H7 (cell line): ENCODE results near the gene EFCAB6. TPM values are rescaled to one million over a fixed set of nuclear protein-coding genes. Genes with fewer than 3 reads are reported as not detected.

Source experiments
- DNase-seq: peaks from one replicate; pipeline ENCODE4 v3.0.0; 2012
- H3K27me3 ChIP-seq: 2 replicates; pipeline ENCODE4 v1.6.0; 2011; ENCODE audit warnings: mild to moderate bottlenecking, low read length; ENCODE audit not compliant: control insufficient read depth, insufficient read depth
- H3K36me3 ChIP-seq: replicated peaks from 2 replicates; pipeline ENCODE4 v1.5.1; 2011; ENCODE audit warnings: low read length; ENCODE audit not compliant: control insufficient read depth, insufficient read depth
- H3K4me3 ChIP-seq: 2 replicates; pipeline ENCODE4 v1.5.1; 2011; ENCODE audit warnings: low read depth, mild to moderate bottlenecking, control low read depth, low read length, moderate library complexity; ENCODE audit not compliant: insufficient read depth
- total RNA-seq: library from RNA; depleted of rRNA; stranded (reverse); fragments of >200 nt; shearing (Covaris generic); gene quantifications from 2 replicates; pipeline ENCODE4 v1.2.3, GENCODE V29; 2014; rRNA removed

Gene EFCAB6, protein sequence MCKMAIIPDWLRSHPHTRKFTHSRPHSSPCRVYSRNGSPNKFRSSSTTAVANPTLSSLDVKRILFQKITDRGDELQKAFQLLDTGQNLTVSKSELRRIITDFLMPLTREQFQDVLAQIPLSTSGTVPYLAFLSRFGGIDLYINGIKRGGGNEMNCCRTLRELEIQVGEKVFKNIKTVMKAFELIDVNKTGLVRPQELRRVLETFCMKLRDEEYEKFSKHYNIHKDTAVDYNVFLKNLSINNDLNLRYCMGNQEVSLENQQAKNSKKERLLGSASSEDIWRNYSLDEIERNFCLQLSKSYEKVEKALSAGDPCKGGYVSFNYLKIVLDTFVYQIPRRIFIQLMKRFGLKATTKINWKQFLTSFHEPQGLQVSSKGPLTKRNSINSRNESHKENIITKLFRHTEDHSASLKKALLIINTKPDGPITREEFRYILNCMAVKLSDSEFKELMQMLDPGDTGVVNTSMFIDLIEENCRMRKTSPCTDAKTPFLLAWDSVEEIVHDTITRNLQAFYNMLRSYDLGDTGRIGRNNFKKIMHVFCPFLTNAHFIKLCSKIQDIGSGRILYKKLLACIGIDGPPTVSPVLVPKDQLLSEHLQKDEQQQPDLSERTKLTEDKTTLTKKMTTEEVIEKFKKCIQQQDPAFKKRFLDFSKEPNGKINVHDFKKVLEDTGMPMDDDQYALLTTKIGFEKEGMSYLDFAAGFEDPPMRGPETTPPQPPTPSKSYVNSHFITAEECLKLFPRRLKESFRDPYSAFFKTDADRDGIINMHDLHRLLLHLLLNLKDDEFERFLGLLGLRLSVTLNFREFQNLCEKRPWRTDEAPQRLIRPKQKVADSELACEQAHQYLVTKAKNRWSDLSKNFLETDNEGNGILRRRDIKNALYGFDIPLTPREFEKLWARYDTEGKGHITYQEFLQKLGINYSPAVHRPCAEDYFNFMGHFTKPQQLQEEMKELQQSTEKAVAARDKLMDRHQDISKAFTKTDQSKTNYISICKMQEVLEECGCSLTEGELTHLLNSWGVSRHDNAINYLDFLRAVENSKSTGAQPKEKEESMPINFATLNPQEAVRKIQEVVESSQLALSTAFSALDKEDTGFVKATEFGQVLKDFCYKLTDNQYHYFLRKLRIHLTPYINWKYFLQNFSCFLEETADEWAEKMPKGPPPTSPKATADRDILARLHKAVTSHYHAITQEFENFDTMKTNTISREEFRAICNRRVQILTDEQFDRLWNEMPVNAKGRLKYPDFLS (N-terminal part only)
- total RNA-seq, result 0.31 and 0.63 TPM in 2 replicates

- H3K27me3 ChIP-seq, result no peaks in the 10 kb centered on the region
- H3K36me3 ChIP-seq, result no peaks in the 10 kb centered on the region
- H3K4me3 ChIP-seq, result peak within 1 kb of the TSS; percentile 72
- peak; percentile 96 for DNase-seq
Observed at GRCh38 chr22:43812149-43812842, at the start of gene EFCAB6. Gene EFCAB6, minus strand, starts transcription at chr22:43812305. Its CDS starts 29,987 bp downstream, at chr22:43782318.

DNA sequence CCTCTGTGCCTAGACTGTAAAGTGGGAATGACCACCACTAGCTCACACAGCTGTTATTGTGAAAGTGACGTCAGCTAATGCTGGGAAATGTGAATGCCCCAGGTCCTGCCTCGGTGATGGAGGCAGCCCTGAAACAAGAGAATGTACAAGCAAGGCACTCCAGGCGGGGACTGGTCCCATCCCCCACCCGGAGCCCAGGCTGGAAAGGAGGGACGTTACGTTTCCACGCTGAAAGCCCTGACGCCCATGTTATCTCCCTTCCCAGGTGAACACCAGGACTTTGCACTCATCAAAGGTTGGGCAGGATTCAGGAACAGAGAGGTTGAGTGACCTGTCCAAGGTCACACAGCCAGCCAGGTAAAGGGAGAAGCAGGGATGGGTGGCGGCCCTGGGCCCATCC, 49.4 kb upstream of the EFCAB6 start:
- no peaks in the 10 kb centered on the region for H3K27me3 ChIP-seq
- no peaks in the 10 kb centered on the region for H3K36me3 ChIP-seq
- H3K4me3 ChIP-seq, result peak overlapping the region; percentile 79
- DNase-seq, result no peak

GRCh38 chr22:43860831-43861230, 48.7 kb upstream of the EFCAB6 start:
- Histone ChIP-seq H3K27me3 (no peaks in the 10 kb centered on the region), H3K4me3 (no peak overlapping the region), H3K36me3 (no peaks in the 10 kb centered on the region)
- DNase-seq, result no peak

DNA sequence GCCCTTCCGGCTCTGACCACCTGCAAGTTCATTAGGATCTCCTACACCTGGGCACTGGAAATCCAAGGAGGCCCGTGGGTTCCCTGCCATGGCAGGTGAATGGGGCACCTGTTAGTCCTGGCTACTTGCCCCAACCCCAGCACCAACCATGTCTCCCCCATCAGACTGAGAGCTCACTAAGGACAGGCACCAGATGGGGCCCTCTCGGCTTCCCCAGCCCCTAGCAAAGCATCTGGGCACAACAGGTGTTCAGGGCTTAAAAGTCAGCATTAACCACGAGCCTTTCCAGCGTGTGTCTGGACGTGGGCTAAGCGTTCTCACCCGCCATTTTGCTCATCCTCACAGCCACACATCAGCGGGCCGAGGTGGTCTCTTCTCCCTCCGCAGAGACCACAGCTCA, 48.0 kb upstream of the EFCAB6 start:
- no peak overlapping the region for H3K4me3 ChIP-seq
- H3K36me3 ChIP-seq, result no peaks in the 10 kb centered on the region
- no peaks in the 10 kb centered on the region for H3K27me3 ChIP-seq
- no peak for DNase-seq

GRCh38 chr22:43859621-43860020, 47.5 kb upstream of the EFCAB6 start:
- Histone ChIP-seq H3K27me3 (no peaks in the 10 kb centered on the region), H3K36me3 (no peaks in the 10 kb centered on the region), H3K4me3 (no peak overlapping the region)
- no peak for DNase-seq

DNA sequence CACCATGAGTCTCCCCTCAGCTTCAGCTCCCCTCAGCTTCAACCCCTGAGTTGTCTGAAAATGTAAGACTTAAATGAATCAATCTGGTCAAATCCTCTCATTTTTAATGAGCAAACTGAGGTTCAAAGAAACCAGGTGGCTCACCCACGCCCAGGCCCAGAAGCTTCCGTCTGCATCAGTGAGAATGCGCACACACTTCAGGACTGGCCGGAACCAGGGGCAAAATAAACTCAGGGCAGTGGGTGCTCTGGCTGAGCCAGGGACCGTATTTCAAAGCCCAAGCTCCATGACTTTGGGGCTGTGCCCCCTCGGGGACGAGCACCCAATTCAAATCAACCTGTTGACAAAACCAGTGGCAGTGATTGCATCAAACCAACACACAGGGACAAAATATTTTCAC, 47.1 kb upstream of the EFCAB6 start:
- Histone ChIP-seq H3K4me3 (no peak overlapping the region), H3K36me3 (no peaks in the 10 kb centered on the region), H3K27me3 (no peaks in the 10 kb centered on the region)
- no peak for DNase-seq

DNA sequence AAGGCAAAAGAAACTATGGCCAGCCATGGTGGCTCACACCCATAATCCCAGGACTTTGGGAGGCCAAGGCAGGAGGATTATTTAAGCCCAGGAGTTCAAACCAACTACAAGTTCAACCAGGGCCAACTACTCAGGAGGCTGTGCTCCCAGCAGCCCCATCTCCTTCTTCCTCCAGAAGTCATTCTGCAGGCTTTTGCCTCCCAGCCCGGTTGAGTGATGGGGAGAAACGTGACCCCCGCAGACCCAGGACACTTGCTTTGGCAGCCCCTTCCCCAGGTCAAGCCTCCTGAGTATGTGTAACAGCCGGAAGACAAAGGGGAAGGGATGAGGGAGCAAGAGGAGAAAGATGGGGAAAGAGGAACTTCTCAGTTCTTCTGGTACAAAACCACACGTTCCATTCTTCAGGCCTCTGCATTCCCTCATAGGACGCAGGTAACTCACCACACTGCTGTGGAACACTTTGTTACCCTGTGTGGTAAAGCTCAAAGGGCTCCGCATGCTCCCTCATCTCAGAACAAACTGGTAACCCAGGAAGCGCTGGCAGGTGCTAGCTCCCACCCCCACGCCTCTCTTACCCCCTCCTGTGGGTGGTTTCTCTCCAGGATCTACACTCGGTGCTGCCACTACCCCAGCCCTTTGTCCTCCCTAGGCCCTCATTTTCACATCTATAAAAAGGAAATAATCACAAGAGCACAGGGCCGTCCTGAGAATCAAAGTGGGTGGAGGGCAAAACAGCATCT, 46.2 kb upstream of the EFCAB6 start:
- Histone ChIP-seq H3K4me3 (no peak overlapping the region), H3K36me3 (no peaks in the 10 kb centered on the region), H3K27me3 (no peaks in the 10 kb centered on the region)
- no peak for DNase-seq

- no peak for DNase-seq
- Histone ChIP-seq H3K36me3 (no peaks in the 10 kb centered on the region), H3K4me3 (no peak overlapping the region), H3K27me3 (no peaks in the 10 kb centered on the region)
Observed at GRCh38 chr22:43857367-43857766, 45.3 kb upstream of the EFCAB6 start.

DNA sequence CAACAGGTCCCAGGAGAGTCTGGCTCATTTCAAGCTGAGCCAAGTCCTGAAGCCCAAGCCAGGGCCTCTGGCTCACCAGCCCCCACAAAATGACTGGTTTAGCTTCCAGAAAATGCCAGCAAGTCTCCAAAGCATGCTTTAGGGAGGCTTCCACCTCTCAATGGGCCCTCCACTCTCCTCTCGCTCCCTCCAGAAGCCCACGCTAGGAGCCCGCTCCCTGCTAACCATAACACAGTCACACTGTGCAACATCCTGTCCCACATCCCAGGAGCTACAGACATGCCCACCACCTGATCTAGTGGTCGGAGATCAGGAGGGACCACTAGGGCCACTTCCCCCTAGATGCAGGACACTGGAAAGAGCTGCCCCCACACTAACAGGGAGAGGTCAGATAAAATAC, 43.3 kb upstream of the EFCAB6 start:
- no peaks in the 10 kb centered on the region for H3K27me3 ChIP-seq
- no peak overlapping the region for H3K4me3 ChIP-seq
- H3K36me3 ChIP-seq, result no peaks in the 10 kb centered on the region; the same call in 1 of the 2 replicates
- no peak for DNase-seq

- no peak overlapping the region for H3K4me3 ChIP-seq
- H3K27me3 ChIP-seq, result no peaks in the 10 kb centered on the region
- DNase-seq, result peak; percentile 19
- H3K36me3 ChIP-seq, result no peaks in the 10 kb centered on the region; the same call in 1 of the 2 replicates
Observed at GRCh38 chr22:43854786-43855271, 42.7 kb upstream of the EFCAB6 start.

GRCh38 chr22:43854121-43854785, 42.1 kb upstream of the EFCAB6 start:
- Histone ChIP-seq H3K4me3 (no peak overlapping the region), H3K27me3 (no peaks in the 10 kb centered on the region), H3K36me3 (no peaks in the 10 kb centered on the region; the same call in 1 of the 2 replicates)
- peak; percentile 22 for DNase-seq

- Histone ChIP-seq H3K4me3 (no peak overlapping the region), H3K36me3 (no peaks in the 10 kb centered on the region; the same call in 1 of the 2 replicates), H3K27me3 (no peaks in the 10 kb centered on the region)
- DNase-seq, result peak; percentile 65
Observed at GRCh38 chr22:43853328-43853931, 41.3 kb upstream of the EFCAB6 start.
